SKM-1 (cell line): ENCODE data around the gene OOSP2.

Experiments
- DNase-seq: peaks from one replicate; lab custom pipeline; 2025; ENCODE audit not compliant: unreplicated experiment; lab: John Stamatoyannopoulos, UW

Gene OOSP2

DNA sequence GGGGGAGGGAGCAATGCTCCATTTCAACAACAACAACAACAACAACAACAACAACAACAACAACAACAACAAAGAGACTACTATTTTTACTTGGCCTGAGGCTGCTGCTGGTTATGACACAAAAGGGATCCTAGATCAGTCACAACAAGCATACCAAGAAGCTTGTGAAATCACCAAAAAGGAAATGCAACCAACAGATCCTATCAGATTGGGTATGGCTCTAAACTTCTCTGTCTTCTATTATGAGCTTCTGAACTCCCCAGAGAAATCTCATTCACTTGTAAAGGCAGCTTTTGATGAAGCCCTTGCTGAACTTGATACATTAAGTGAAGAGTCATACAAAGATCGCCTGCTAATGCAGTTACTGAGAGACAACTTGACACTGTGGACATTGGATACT lies 37.8 kb downstream of the OOSP2 start:
- no peak for DNase-seq

DNA sequence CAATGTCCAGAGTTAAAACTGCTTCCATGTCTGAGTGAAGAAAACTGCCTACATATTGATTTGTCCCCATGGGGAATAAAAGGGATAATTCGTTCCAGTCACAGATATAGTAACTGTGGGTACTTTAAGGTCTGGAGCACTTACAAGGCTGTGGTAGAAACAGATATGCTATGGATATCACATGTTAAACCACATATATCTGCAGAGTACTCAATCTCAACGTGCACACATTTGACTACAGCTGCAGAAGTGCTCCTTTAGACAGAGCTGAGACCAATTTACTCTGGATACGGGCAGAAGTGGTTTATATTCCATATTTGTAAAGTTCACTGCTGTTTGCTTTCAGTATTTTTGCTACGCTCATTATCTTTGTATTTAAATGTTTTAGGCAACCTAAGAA lies 38.5 kb downstream of the OOSP2 start:
- no peak for DNase-seq

GRCh38 chr11:60080535-60080934 lies 40.3 kb downstream of the OOSP2 start:
- no peak for DNase-seq

GRCh38 chr11:60084631-60085273 lies 44.5 kb downstream of the OOSP2 start:
- no peak for DNase-seq

DNA sequence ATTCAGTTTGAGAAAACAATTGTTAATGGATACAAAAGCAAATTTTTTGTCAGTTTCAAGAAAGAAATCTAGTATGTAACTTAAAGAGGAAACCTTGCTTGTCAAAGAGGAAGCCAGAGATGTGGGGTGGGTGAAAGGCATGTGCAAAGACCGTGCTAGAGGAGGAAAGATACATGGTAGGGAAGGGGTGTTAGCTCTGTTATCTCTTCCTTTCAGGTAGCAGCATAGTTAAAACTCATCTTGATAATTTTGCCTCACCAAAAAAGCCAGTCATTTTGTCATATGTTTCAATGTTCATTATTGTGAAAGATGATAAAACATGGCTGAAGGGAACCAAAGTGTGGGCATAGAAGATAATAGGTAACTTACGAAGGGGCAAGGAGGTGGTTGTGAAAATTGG lies 45.7 kb downstream of the OOSP2 start:
- DNase-seq, result no peak

DNA sequence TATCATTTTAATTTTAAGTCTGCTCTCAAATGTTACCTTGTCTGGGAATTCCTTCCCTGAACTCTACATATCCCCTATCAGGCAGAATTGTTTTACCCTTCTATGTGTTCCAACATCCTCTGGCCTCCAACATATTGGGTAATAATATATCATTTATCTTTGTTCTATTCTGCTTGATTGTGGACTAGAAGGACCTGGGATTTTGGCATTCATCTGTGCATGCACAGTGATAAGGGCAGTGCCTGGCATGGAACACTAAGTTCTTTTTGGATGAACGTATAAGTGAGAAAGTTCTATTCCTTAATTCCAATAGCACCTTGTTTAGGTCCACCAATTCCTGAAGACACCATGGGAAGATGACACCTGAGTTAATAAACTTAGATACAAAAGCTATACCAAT lies 47.0 kb downstream of the OOSP2 start:
- DNase-seq, result no peak

DNA sequence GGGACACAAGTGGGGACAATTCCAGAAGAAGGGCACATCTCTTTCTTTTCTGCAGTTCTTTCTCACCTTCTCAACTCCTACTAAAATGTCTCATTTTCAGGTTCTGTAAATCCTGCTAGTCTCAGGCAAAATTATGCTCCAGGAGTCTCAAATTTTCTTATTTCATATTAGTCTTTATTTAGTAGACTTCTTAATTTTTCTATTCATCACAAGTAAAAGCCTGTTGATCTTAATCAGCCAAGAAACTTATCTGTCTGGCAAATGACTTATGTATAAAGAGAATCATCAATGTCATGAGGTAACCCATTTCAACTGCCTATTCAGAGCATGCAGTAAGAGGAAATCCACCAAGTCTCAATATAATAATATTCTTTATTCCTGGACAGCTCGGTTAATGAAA lies 48.2 kb downstream of the OOSP2 start, which contains the start of gene MS4A2:
MS4A2 (plus strand) TSS at position 301 of the 400 bp plus-strand sequence. CDS start 102 bp downstream, outside the sequence.
- DNase-seq, result no peak

DNA sequence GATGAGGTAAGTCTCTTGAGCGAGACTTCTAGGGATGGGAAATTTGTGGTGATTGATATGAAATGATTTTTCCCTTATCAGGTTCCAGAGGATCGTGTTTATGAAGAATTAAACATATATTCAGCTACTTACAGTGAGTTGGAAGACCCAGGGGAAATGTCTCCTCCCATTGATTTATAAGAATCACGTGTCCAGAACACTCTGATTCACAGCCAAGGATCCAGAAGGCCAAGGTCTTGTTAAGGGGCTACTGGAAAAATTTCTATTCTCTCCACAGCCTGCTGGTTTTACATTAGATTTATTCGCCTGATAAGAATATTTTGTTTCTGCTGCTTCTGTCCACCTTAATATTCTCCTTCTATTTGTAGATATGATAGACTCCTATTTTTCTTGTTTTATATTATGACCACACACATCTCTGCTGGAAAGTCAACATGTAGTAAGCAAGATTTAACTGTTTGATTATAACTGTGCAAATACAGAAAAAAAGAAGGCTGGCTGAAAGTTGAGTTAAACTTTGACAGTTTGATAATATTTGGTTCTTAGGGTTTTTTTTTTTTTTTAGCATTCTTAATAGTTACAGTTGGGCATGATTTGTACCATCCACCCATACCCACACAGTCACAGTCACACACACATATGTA lies 55.4 kb downstream of the OOSP2 start:
- DNase-seq, result no peak

DNA sequence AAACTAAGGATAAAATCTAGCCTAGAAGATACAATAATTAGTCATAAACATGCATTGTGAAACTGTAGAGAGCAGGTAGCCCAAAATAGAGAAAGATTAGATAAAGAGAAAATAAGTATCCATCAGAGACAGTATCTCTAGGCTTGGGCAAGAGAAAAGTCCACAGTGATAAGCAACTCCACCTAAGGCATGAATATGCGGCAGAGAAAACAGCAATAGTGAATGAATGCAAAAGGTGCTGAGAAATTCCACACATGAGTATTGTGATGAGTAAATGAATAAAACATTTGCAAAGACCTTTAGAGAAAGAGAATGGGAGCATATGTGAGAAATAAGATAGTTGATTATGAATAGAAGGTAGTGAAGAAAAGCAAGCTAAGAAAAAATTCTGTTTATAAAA lies 57.0 kb downstream of the OOSP2 start:
- no peak for DNase-seq
